ENCODE data around the gene SHKBP1.
A peak's percentile ranks its signal among the peaks of the same experiment; 100 is the strongest.

The SHKBP1 gene

DNA sequence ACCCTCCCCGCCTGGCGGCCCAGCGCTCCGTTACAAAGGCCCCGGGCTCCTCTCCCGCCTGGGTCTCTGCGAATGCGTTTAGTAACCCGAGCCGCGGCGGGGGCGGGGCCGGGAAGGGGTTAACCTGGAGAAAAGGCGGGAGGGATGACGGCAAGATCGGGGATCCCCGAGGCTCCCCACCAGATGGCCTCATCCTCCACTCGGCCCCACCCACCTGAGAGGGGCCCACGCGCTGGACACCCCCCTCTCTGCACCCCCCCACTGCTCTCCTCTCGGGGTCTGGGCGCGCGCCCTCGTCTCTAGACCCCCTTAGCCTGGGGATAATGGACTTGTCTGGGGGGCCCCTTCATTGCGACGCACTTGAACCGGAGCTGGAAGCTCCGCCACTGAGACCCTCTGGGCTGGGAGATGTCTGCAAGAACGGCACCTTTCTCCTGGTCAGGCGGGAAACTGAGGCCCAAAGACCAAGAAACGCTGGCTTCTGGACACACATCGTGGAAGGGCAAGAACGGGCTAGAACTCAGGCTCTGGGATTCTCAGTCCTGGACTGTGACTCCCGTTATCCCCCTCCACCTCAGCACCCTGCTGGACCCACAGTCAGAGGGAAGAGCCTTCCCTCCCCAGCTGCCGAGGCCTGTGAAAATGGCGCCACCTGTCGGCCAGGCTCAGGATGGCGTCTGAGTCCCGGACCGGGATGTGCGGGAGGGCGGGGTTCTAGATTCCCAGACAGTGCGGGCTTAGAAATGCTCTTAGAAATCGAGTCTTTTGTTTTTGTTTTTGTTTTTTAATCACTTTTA lies 21.6 kb downstream of the SHKBP1 start (continued):
- TF ChIP-seq, protein P1, sequence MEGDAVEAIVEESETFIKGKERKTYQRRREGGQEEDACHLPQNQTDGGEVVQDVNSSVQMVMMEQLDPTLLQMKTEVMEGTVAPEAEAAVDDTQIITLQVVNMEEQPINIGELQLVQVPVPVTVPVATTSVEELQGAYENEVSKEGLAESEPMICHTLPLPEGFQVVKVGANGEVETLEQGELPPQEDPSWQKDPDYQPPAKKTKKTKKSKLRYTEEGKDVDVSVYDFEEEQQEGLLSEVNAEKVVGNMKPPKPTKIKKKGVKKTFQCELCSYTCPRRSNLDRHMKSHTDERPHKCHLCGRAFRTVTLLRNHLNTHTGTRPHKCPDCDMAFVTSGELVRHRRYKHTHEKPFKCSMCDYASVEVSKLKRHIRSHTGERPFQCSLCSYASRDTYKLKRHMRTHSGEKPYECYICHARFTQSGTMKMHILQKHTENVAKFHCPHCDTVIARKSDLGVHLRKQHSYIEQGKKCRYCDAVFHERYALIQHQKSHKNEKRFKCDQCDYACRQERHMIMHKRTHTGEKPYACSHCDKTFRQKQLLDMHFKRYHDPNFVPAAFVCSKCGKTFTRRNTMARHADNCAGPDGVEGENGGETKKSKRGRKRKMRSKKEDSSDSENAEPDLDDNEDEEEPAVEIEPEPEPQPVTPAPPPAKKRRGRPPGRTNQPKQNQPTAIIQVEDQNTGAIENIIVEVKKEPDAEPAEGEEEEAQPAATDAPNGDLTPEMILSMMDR (tag by site-specific recombination; IDR thresholded peaks at IDR 0.05), result peak; percentile 99
- no peak for TF ChIP-seq ZNF707 (tag by site-specific recombination; IDR thresholded peaks at IDR 0.05)
- no peak for TF ChIP-seq ZNF544 (tag by site-specific recombination; IDR thresholded peaks at IDR 0.05)
- no peak for TF ChIP-seq ZNF670 (tag by site-specific recombination; IDR thresholded peaks at IDR 0.05; ENCODE audit: low read depth)
- no peak; the same call in 1 of the 2 replicates for TF ChIP-seq HIC1 (tag by site-specific recombination; IDR thresholded peaks at IDR 0.05)
- TF ChIP-seq ZNF23 (tag by site-specific recombination; IDR thresholded peaks at IDR 0.05; ENCODE audit: borderline replicate concordance), result no peak
- peak; percentile 97 for TF ChIP-seq ZNF660 (tag by site-specific recombination; IDR thresholded peaks at IDR 0.05)
- no peak for TF ChIP-seq ZNF626 (tag by site-specific recombination; IDR thresholded peaks at IDR 0.05)
- TF ChIP-seq ZNF202 (tag by site-specific recombination; IDR thresholded peaks at IDR 0.05; ENCODE audit: borderline replicate concordance), result no peak
- TF ChIP-seq ZNF311 (tag by site-specific recombination; IDR thresholded peaks at IDR 0.05; ENCODE audit: borderline replicate concordance), result no peak
- TF ChIP-seq, protein P2, sequence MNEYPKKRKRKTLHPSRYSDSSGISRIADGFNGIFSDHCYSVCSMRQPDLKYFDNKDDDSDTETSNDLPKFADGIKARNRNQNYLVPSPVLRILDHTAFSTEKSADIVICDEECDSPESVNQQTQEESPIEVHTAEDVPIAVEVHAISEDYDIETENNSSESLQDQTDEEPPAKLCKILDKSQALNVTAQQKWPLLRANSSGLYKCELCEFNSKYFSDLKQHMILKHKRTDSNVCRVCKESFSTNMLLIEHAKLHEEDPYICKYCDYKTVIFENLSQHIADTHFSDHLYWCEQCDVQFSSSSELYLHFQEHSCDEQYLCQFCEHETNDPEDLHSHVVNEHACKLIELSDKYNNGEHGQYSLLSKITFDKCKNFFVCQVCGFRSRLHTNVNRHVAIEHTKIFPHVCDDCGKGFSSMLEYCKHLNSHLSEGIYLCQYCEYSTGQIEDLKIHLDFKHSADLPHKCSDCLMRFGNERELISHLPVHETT (tag by site-specific recombination; IDR thresholded peaks at IDR 0.05), result peak; percentile 92
- TF ChIP-seq, protein P3, sequence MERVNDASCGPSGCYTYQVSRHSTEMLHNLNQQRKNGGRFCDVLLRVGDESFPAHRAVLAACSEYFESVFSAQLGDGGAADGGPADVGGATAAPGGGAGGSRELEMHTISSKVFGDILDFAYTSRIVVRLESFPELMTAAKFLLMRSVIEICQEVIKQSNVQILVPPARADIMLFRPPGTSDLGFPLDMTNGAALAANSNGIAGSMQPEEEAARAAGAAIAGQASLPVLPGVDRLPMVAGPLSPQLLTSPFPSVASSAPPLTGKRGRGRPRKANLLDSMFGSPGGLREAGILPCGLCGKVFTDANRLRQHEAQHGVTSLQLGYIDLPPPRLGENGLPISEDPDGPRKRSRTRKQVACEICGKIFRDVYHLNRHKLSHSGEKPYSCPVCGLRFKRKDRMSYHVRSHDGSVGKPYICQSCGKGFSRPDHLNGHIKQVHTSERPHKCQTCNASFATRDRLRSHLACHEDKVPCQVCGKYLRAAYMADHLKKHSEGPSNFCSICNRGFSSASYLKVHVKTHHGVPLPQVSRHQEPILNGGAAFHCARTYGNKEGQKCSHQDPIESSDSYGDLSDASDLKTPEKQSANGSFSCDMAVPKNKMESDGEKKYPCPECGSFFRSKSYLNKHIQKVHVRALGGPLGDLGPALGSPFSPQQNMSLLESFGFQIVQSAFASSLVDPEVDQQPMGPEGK (tag by site-specific recombination; IDR thresholded peaks at IDR 0.05), result peak; percentile 99
- TF ChIP-seq FEZF1 (tag by site-specific recombination; IDR thresholded peaks at IDR 0.05), result peak; percentile 59
- TF ChIP-seq INSM2 (tag by site-specific recombination; IDR thresholded peaks at IDR 0.05), result peak; percentile 92
- TF ChIP-seq SALL2 (tag by site-specific recombination; IDR thresholded peaks at IDR 0.05; ENCODE audit: borderline replicate concordance), result 0 out of 2 replicates have a peak, but pooled peaks have one; percentile 85
- TF ChIP-seq ZNF18 (tag by site-specific recombination; IDR thresholded peaks at IDR 0.05), result no peak
- peak; percentile 96 for TF ChIP-seq ZBTB7A (tag by site-specific recombination; IDR thresholded peaks at IDR 0.05; ENCODE audit: low read depth)
- peak; percentile 68 for TF ChIP-seq ZSCAN4 (tag by site-specific recombination; IDR thresholded peaks at IDR 0.05)
- TF ChIP-seq, protein P4, sequence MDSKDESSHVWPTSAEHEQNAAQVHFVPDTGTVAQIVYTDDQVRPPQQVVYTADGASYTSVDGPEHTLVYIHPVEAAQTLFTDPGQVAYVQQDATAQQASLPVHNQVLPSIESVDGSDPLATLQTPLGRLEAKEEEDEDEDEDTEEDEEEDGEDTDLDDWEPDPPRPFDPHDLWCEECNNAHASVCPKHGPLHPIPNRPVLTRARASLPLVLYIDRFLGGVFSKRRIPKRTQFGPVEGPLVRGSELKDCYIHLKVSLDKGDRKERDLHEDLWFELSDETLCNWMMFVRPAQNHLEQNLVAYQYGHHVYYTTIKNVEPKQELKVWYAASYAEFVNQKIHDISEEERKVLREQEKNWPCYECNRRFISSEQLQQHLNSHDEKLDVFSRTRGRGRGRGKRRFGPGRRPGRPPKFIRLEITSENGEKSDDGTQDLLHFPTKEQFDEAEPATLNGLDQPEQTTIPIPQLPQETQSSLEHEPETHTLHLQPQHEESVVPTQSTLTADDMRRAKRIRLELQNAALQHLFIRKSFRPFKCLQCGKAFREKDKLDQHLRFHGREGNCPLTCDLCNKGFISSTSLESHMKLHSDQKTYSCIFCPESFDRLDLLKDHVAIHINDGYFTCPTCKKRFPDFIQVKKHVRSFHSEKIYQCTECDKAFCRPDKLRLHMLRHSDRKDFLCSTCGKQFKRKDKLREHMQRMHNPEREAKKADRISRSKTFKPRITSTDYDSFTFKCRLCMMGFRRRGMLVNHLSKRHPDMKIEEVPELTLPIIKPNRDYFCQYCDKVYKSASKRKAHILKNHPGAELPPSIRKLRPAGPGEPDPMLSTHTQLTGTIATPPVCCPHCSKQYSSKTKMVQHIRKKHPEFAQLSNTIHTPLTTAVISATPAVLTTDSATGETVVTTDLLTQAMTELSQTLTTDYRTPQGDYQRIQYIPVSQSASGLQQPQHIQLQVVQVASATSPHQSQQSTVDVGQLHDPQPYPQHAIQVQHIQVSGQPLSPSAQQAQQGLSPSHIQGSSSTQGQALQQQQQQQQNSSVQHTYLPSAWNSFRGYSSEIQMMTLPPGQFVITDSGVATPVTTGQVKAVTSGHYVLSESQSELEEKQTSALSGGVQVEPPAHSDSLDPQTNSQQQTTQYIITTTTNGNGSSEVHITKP (tag by site-specific recombination; IDR thresholded peaks at IDR 0.05), result peak; percentile 100
- TF ChIP-seq ZFP41 (tag by site-specific recombination; IDR thresholded peaks at IDR 0.05; ENCODE audit: borderline replicate concordance), result no peak
